Tibial artery (tissue), 4 donors: ENCODE results near the gene TMEM107.

Experiments used
- DNase-seq, 2 donors: peaks; one replicate each; pipeline ENCODE4 v3.0.0-alpha.2; 2019
- H3K27ac ChIP-seq, 2 donors: fragments of 200-600 bp; sonication (generic) in 1 of 2; 1 replicate in 1 of 2; 2 replicates in 1 of 2; pipeline ENCODE4 v1.5.1; 2018 to 2019; ENCODE audit warnings: mild to moderate bottlenecking in 1 of 2
- H3K27me3 ChIP-seq, 2 donors: fragments of 200-600 bp; sonication (generic) in 1 of 2; one replicate each; pipeline versions ENCODE4 v1.5.1 to v1.6.0; 2016 to 2019
- H3K36me3 ChIP-seq, 3 donors: fragments of 200-600 bp; sonication (generic) in 2 of 3; one replicate each; pipeline ENCODE4 v1.5.1; 2016 to 2019; ENCODE audit warnings: mild to moderate bottlenecking in 2 of 3
- H3K4me1 ChIP-seq, 4 donors: fragments of 200-600 bp; sonication (generic) in 2 of 4; 1 replicate in 3 of 4; 2 replicates in 1 of 4; pipeline ENCODE4 v1.5.1; 2016 to 2019
- H3K4me3 ChIP-seq, 2 donors: fragments of 200-600 bp; sonication (generic) in 1 of 2; 1 replicate in 1 of 2; 2 replicates in 1 of 2; pipeline ENCODE4 v1.5.1; 2018 to 2019; ENCODE audit warnings: mild to moderate bottlenecking in 2 of 2
- H3K9me3 ChIP-seq, 3 donors: fragments of 200-600 bp; sonication (generic) in 1 of 3; one replicate each; pipeline ENCODE4 v1.5.1; 2016 to 2019
- intact Hi-C: fragments of 100-400 bp; cut with DNase I; formaldehyde crosslinking; loops from one replicate; pipeline ENCODE4 v1.15.0; 2023; ENCODE audit warnings: low total_unique reads
- TF ChIP-seq, protein P1 (sequence below), 2 experiments: fragments of 200-600 bp in 1 of 2; fragments of 450-650 bp in 1 of 2; IDR thresholded peaks; one replicate each; pipeline ENCODE4 v1.5.1; 2017 to 2019; ENCODE audit warnings: antibody characterized with exemption in 2 of 2, mild to moderate bottlenecking in 1 of 2, moderate library complexity in 1 of 2

Gene TMEM107

DNA sequence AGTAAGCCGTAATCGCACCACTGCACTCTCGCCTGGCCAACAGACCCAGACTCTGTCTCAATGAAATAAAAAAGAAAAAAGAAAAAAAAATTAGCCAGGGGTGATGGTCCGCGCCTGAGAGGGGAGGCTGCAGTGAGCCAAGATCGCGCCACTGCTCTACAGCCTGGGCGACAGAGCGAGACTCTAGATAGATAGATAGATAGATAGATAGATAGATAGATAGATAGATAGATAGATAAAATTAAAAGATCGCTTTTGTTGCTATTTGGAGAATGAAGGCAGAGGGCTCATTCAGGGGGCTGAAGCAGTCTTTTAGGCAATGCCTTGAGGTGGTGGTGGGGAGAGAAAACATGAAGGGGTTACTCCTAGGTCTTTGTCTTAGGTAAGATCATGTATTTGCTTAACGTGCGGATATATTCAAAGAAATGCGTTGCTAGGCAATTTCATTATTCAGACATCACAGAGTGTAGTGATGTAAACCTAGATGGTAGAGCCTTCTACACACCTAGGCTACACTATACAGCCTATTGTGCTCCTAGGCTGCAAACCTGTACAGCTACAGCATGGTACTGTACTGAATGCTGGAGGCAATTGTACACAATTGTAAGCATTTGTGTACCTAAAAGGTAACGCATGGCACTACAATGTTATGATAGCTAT lies 47.9 kb downstream of the TMEM107 start:
- TF ChIP-seq, protein P1, sequence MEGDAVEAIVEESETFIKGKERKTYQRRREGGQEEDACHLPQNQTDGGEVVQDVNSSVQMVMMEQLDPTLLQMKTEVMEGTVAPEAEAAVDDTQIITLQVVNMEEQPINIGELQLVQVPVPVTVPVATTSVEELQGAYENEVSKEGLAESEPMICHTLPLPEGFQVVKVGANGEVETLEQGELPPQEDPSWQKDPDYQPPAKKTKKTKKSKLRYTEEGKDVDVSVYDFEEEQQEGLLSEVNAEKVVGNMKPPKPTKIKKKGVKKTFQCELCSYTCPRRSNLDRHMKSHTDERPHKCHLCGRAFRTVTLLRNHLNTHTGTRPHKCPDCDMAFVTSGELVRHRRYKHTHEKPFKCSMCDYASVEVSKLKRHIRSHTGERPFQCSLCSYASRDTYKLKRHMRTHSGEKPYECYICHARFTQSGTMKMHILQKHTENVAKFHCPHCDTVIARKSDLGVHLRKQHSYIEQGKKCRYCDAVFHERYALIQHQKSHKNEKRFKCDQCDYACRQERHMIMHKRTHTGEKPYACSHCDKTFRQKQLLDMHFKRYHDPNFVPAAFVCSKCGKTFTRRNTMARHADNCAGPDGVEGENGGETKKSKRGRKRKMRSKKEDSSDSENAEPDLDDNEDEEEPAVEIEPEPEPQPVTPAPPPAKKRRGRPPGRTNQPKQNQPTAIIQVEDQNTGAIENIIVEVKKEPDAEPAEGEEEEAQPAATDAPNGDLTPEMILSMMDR (IDR thresholded peaks at IDR 0.05): no peak
- no peak overlapping the region for H3K27ac ChIP-seq
- no peak for DNase-seq
- H3K27me3 ChIP-seq: peaks cover 0 to 10% of the 10 kb centered on the region in 2 donors
- no peaks in the 10 kb centered on the region for H3K36me3 ChIP-seq
- H3K9me3 ChIP-seq: no peaks in the 10 kb centered on the region
- no peak overlapping the region for H3K4me3 ChIP-seq
- peaks cover 0 to 40% (median 31%) of the 10 kb centered on the region in 4 donors for H3K4me1 ChIP-seq
- intact Hi-C loops: no loop called here

DNA sequence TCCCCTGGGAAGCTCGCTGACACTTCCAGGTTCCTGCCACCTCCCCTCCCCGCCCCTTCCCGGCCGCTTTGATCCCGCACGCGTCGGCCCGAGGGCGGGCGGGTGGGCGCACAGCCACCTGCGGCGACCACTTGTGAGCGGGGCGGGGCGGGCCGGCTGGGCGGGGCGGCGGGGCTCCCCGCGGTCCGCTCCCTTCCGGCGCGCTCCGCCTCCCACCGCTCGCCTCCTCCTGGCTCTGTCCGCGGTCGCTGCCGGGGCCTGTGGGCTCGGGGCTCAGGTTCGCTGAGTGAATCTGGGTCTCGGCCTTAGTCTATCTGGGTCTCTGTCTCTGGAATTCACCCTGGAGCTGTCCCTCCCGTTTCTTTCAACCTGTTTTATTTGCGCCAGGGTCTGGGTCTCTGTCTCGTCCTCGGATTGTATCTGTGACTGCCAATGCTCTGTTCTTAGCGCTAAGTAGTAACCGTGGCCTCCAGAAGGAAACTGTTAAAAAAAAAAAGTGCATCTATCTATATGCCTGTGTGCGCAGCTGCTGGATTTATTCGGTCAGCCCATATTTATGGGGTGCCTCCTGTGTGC lies 49.6 kb downstream of the TMEM107 start:
- Histone ChIP-seq H3K4me3 (peak overlapping the region; percentile 56 to 70), H3K9me3 (no peaks in the 10 kb centered on the region), H3K4me1 (peaks cover 0 to 57% (median 48%) of the 10 kb centered on the region in 4 donors), H3K27me3 (peaks cover 0 to 10% of the 10 kb centered on the region in 2 donors), H3K27ac (peak overlapping the region; percentile 64 to 68), H3K36me3 (no peaks in the 10 kb centered on the region)
- TF ChIP-seq, protein P1 (IDR thresholded peaks at IDR 0.05): no peak
- intact Hi-C loops: no loop called here
- no peak for DNase-seq

DNA sequence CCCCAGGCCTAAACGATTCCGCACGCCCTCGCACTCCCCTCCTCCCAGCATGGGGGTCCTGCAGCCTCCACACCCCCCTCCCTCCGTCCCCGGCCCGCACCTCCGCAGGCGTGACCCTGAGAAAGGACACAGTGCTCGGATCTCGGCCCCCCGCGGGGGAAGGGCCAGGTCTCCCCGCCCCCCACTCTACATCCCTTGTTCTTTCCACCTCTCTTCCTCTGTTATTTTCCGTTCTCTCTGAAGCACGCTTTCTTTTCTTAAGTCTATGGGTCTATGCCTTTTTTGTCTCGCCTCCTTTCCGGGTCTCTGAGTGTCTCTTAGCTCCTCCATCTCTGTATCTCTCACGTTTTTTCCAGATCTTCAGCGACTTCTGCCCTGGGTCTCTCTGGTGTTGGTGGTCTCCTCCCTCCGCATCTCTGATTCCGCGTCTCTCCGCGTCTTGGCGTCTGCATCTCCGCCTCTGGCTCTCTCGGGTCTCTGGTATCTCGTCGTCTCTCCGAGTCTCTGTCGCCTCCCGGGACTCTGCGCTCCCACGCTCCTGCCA lies 50.2 kb downstream of the TMEM107 start:
- intact Hi-C loops: no loop called here
- H3K27ac ChIP-seq: peak overlapping the region; percentile 64 to 68
- TF ChIP-seq, protein P1 (IDR thresholded peaks at IDR 0.05): no peak
- H3K4me3 ChIP-seq: peak overlapping the region; percentile 56 to 70
- DNase-seq: no peak
- peaks cover 0 to 10% of the 10 kb centered on the region in 2 donors for H3K27me3 ChIP-seq
- no peaks in the 10 kb centered on the region for H3K36me3 ChIP-seq
- no peaks in the 10 kb centered on the region for H3K9me3 ChIP-seq
- peaks cover 0 to 62% (median 53%) of the 10 kb centered on the region in 4 donors for H3K4me1 ChIP-seq

DNA sequence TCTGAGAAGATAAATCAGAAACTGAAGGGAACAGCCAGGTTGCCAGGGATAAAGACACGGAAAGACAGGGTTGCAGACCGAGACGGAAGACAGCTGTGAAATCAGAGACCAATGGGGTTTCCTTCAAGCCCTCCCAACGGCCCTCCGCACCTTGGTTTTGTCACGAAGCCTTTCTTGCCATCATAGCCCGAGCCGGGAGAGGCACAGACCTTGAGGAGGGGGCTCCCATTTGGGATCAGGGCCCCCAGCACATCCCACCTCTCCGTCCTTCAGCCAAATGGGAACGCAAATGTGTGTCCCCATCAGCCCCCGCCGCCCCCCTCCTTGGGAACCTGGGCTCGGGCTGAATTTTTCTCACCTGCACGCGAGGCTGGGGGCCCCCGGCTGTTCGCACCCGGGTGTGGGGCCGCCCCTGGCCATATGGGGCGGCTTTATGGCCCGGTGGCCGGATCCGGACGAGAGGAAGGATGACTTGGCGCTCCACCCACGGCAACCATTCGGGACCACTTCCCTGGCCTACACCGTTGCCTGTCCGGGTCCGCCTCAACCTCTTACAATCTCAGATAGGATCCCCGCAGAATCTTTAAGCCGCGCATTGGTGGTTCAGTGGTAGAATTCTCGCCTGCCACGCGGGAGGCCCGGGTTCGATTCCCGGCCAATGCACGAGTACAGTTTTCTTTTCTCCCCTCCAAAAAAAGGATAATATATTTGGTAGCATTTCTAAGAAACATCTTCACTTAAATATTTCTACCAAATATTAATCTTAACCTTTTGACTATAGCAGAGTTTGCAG lies 50.8 kb downstream of the TMEM107 start:
- DNase-seq: peak; percentile 85 to 91
- Histone ChIP-seq H3K9me3 (no peaks in the 10 kb centered on the region), H3K27me3 (peaks cover 0 to 10% of the 10 kb centered on the region in 2 donors), H3K4me1 (peaks cover 0 to 69% (median 59%) of the 10 kb centered on the region in 4 donors), H3K27ac (peak overlapping the region; percentile 64 to 68), H3K4me3 (peak overlapping the region; percentile 56 to 70), H3K36me3 (no peaks in the 10 kb centered on the region)
- TF ChIP-seq, protein P1 (IDR thresholded peaks at IDR 0.05): no peak
- intact Hi-C loops: no loop called here

DNA sequence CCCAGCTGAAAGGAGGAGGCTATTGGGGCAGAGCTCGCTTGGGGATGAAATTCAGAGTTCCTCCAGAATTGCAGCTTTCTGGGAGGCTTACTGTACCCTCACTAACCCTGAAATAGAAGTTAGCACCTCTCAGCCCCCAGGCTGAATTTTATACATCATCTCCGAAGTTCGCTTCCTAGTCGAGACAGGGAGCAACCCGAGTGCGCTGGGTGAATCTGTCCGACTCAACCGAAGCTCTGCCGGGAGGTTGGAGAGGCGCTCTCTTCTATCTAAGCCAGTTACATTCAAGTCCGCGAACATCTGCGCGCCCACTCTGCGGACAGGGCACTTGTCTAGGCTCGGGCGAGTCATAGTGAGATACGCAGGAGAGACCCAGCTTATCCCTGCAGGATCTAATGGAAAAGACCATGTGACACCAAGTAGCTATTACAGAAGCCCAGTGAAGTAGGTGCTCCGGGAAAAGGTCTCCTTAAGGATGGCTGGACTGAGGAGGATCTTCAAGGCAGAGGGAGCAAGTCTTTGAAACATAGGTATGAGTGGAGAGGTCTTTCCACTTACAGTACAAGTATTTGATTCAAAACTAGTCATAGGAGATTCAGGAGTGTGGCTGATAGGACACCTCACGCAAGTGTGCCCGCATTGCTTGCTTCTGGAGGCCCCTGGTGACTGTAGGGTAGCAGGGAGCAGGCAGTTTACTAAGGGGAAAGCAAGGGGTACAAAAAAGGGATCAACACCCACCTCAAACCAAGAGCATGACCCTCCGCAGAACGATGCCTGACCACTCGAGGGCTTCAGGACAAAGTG lies 51.6 kb downstream of the TMEM107 start:
- peak overlapping the region; percentile 51 to 70 for H3K4me3 ChIP-seq
- no peaks in the 10 kb centered on the region for H3K9me3 ChIP-seq
- TF ChIP-seq, protein P1 (IDR thresholded peaks at IDR 0.05): no peak
- H3K27ac ChIP-seq: peak overlapping the region in 1 of 2 donors; percentile 24
- H3K4me1 ChIP-seq: peaks cover 0 to 75% (median 63%) of the 10 kb centered on the region in 4 donors
- no peak for DNase-seq
- H3K36me3 ChIP-seq: no peaks in the 10 kb centered on the region
- peaks cover 0 to 6% of the 10 kb centered on the region in 2 donors for H3K27me3 ChIP-seq
- intact Hi-C loops: loop anchor here (5.0 kb wide), 1 partner anchor 38 kb away; the partner anchor contains the start of gene VAMP2
